ENCODE measurements around the gene HTR2B. TPM values are rescaled to one million over a fixed set of nuclear protein-coding genes. Genes with fewer than 3 reads are reported as not detected.

Gene HTR2B
- total and polyA plus RNA-seq, 2 of the 13 experiments (the other 11 are each of a cell fraction or from before 2014, with no cell fraction given) = 0.08 TPM; not detected in 1

DNA sequence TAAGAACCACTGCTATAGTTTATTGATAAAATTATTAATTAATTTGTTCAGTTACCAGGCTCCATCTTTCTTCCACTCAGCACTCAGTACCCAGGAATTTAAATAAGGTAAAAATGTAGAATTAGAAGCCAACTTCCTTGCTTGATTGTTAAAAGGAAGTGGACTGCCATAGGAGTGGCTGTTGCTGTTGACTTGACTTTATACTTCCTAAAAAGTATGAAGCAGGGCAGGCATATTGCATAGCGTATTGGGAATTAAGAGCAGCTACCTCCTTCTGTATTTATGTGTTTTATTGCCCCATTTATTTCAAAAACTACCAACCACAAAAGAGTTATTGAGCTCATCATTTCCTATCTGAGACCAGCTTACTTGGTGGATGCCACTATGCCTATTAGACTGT is 40.3 kb downstream of the HTR2B start (continued):
- TF ChIP-seq, protein P1, sequence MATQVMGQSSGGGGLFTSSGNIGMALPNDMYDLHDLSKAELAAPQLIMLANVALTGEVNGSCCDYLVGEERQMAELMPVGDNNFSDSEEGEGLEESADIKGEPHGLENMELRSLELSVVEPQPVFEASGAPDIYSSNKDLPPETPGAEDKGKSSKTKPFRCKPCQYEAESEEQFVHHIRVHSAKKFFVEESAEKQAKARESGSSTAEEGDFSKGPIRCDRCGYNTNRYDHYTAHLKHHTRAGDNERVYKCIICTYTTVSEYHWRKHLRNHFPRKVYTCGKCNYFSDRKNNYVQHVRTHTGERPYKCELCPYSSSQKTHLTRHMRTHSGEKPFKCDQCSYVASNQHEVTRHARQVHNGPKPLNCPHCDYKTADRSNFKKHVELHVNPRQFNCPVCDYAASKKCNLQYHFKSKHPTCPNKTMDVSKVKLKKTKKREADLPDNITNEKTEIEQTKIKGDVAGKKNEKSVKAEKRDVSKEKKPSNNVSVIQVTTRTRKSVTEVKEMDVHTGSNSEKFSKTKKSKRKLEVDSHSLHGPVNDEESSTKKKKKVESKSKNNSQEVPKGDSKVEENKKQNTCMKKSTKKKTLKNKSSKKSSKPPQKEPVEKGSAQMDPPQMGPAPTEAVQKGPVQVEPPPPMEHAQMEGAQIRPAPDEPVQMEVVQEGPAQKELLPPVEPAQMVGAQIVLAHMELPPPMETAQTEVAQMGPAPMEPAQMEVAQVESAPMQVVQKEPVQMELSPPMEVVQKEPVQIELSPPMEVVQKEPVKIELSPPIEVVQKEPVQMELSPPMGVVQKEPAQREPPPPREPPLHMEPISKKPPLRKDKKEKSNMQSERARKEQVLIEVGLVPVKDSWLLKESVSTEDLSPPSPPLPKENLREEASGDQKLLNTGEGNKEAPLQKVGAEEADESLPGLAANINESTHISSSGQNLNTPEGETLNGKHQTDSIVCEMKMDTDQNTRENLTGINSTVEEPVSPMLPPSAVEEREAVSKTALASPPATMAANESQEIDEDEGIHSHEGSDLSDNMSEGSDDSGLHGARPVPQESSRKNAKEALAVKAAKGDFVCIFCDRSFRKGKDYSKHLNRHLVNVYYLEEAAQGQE (IDR thresholded peaks at IDR 0.05; ENCODE audit: borderline replicate concordance in 1 of 2, low read depth in 1 of 2, low read length in 2 of 2) = no peak
- TF ChIP-seq, protein P2, sequence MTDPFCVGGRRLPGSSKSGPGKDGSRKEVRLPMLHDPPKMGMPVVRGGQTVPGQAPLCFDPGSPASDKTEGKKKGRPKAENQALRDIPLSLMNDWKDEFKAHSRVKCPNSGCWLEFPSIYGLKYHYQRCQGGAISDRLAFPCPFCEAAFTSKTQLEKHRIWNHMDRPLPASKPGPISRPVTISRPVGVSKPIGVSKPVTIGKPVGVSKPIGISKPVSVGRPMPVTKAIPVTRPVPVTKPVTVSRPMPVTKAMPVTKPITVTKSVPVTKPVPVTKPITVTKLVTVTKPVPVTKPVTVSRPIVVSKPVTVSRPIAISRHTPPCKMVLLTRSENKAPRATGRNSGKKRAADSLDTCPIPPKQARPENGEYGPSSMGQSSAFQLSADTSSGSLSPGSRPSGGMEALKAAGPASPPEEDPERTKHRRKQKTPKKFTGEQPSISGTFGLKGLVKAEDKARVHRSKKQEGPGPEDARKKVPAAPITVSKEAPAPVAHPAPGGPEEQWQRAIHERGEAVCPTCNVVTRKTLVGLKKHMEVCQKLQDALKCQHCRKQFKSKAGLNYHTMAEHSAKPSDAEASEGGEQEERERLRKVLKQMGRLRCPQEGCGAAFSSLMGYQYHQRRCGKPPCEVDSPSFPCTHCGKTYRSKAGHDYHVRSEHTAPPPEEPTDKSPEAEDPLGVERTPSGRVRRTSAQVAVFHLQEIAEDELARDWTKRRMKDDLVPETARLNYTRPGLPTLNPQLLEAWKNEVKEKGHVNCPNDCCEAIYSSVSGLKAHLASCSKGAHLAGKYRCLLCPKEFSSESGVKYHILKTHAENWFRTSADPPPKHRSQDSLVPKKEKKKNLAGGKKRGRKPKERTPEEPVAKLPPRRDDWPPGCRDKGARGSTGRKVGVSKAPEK (CRISPR knock-in tag; IDR thresholded peaks at IDR 0.05; ENCODE audit: borderline replicate concordance) = no peak

DNA sequence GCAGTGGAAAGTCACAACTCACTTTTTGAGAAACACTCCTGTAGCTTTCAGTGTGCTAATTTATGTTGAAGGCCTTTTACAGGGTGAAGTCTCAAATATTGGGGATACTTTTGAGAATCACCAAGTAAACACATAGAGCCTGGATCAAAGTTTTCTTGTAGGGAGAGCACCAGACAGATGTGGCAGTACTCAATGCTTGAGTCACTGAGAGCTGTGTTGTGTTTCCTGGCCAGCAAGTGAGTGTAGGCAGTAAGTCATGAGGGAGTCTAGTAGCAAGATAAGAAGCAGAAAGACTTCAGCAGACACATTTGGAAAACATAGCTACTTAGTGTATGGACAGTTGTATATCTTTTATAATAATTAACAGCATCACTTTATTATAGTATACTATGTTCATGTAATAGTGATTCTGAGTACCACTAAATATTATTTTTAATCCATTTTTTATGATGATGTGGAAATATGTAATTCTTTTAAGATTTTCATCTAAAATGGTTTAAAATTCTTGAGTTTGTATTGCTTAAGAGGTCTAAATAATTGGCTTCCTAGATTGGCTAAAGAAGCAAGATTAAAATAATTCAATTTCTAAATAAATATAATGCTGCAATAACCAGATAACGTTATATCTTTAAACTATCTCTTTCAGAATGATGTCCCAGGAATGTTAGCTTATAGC is 55.3 kb downstream of the HTR2B start:
- no peaks in the 10 kb centered on the region for H3K9me3 ChIP-seq (ENCODE audit: low read length)
- H3K4me2 ChIP-seq (ENCODE audit: low read depth, low read length) = no peak overlapping the region
- no peak for DNase-seq (ENCODE audit: low spot score)
- ATAC-seq = no peak
- H3K9ac ChIP-seq (ENCODE audit: insufficient read depth, low read depth, low read length) = no peak overlapping the region
- BruUV-seq (replicated peaks) = no TSS peak
- no peak overlapping the region for H3K4me3 ChIP-seq (replicated peaks in 1 of 3; ENCODE audit: insufficient read depth in 1 of 3, low read depth in 2 of 3, low read length in 3 of 3)
- TF ChIP-seq LCORL (IDR thresholded peaks at IDR 0.05) (no peak), LCORL (CRISPR knock-in tag; IDR thresholded peaks at IDR 0.05) (no peak), ZNF878 (CRISPR knock-in tag; IDR thresholded peaks at IDR 0.05) (no peak), ZFP37 (CRISPR knock-in tag; IDR thresholded peaks at IDR 0.05; ENCODE audit: borderline replicate concordance) (no peak), SP2 (CRISPR knock-in tag; IDR thresholded peaks at IDR 0.05) (no peak), RAD21 (CRISPR knock-in tag; IDR thresholded peaks at IDR 0.05) (peak; percentile 24; the same call in 1 of the 2 replicates), HOXD1 (CRISPR knock-in tag; IDR thresholded peaks at IDR 0.05) (no peak)
- TF ChIP-seq, protein P3, sequence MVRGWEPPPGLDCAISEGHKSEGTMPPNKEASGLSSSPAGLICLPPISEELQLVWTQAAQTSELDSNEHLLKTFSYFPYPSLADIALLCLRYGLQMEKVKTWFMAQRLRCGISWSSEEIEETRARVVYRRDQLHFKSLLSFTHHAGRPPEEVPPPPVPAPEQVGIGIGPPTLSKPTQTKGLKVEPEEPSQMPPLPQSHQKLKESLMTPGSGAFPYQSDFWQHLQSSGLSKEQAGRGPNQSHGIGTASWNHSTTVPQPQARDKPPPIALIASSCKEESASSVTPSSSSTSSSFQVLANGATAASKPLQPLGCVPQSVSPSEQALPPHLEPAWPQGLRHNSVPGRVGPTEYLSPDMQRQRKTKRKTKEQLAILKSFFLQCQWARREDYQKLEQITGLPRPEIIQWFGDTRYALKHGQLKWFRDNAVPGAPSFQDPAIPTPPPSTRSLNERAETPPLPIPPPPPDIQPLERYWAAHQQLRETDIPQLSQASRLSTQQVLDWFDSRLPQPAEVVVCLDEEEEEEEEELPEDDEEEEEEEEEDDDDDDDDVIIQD (CRISPR knock-in tag; IDR thresholded peaks at IDR 0.05; ENCODE audit: low read depth) = no peak
- WGBS (ENCODE audit: low lambda C conversion rate) = 96% methylated on average over 1 of the region's 1 CpG
- H3K36me3 ChIP-seq (replicated peaks in 1 of 2; ENCODE audit: control insufficient read depth in 1 of 2, insufficient read depth in 2 of 2, low read length in 2 of 2) = peaks cover 18 to 74% of the 10 kb centered on the region in 2 experiments
- in situ Hi-C loops (cut with HindIII; ENCODE audit: extremely low pct_ligation_motif_present, low pct_unique_long_range_greater_than_20kb) (no loop called here), intact Hi-C loops (cut with micrococcal nuclease; ENCODE audit: unreplicated experiment) (no loop called here)
- no peak overlapping the region for H3K27ac ChIP-seq (ENCODE audit: extremely low read length, insufficient read depth, low read length)
- no peaks in the 10 kb centered on the region for H3K27me3 ChIP-seq (ENCODE audit: control insufficient read depth in 1 of 2, insufficient read depth in 2 of 2, low read length in 2 of 2)
- no peak for FAIRE-seq
- H2AFZ ChIP-seq (ENCODE audit: low read length) = no peak overlapping the region
- CTCF ChIA-PET (ENCODE audit: low intra/inter-chr PET ratio, low total read pairs) = no interaction called here
- POLR2A ChIA-PET = interaction anchor here (1.0 to 1.2 kb wide), 2 partner anchors 18 to 395 kb away, joined by 3 to 4 read pairs; partner anchors contain the start of gene NCL
- peaks cover 10% of the 10 kb centered on the region for H3K79me2 ChIP-seq (ENCODE audit: insufficient read depth, low read length)
- H3K4me1 ChIP-seq (ENCODE audit: insufficient read depth, low read length) = peaks cover 41% of the 10 kb centered on the region
- no peaks in the 10 kb centered on the region for H4K20me1 ChIP-seq (ENCODE audit: insufficient read depth, low read length)

All from HepG2 (cell line).